Left ventricle myocardium inferior (tissue), 1 donor: Measurements from ENCODE around the gene TAT. TPM values are rescaled to one million over a fixed set of nuclear protein-coding genes. Genes with fewer than 3 reads are reported as not detected.
"Not testable (repeated sequence)": the region's sequence is repeated elsewhere in the genome, so short reads cannot be mapped to it uniquely, and the experiment has no call there.

Experiments
- DNase-seq: peaks from one replicate; pipeline ENCODE4 v3.0.0-alpha.2; 2020
- H3K27ac ChIP-seq: fragments of 200-600 bp; replicated peaks from 2 replicates; pipeline ENCODE4 v1.8.0; 2021
- H3K27me3 ChIP-seq: fragments of 200-600 bp; 2 replicates; pipeline ENCODE4 v1.8.0; 2021; ENCODE audit warnings: low read depth
- H3K36me3 ChIP-seq: fragments of 200-600 bp; 2 replicates; pipeline ENCODE4 v1.8.0; 2021
- H3K4me1 ChIP-seq: fragments of 200-600 bp; 2 replicates; pipeline ENCODE4 v1.8.0; 2021
- H3K4me3 ChIP-seq: fragments of 200-600 bp; 2 replicates; pipeline ENCODE4 v1.8.0; 2021; ENCODE audit warnings: mild to moderate bottlenecking, moderate library complexity
- H3K9me3 ChIP-seq: fragments of 200-600 bp; replicated peaks from 2 replicates; pipeline ENCODE4 v1.8.0; 2021
- CTCF ChIP-seq: fragments of 200-600 bp; IDR thresholded peaks from 2 replicates; pipeline ENCODE4 v1.8.0; 2021; ENCODE audit warnings: antibody characterized with exemption, mild to moderate bottlenecking, borderline replicate concordance
- intact Hi-C: fragments of 100-400 bp; cut with micrococcal nuclease; formaldehyde crosslinking; loops from one replicate; pipeline ENCODE4 v1.11.0; 2022
- total RNA-seq: library from RNA; stranded (reverse); fragmentation: NEBNext Ultra II Directional; extraction: Animal tissue kit (Norgen Biotek cat#: 25700); gene quantifications from one replicate; pipeline ENCODE4 v1.2.1, GENCODE V29; 2021
- donor health status: DM: no; HTN: yes; CAD: no; lungs with severe emphysema.

Gene TAT
- total RNA-seq, 1 donor from 2014 or later, result not detected

GRCh38 chr16:71594000-71594646, 17.2 kb upstream of the TAT start:
- H3K27me3 ChIP-seq, result peaks cover 34% of the 10 kb centered on the region
- H3K27ac ChIP-seq, result no peak overlapping the region
- H3K4me3 ChIP-seq, result no peak overlapping the region
- no peak for DNase-seq
- peaks cover 5% of the 10 kb centered on the region for H3K9me3 ChIP-seq
- intact Hi-C loops, result no loop called here
- TF ChIP-seq CTCF, result no peak
- H3K4me1 ChIP-seq, result no peaks in the 10 kb centered on the region
- H3K36me3 ChIP-seq, result no peaks in the 10 kb centered on the region

GRCh38 chr16:71593048-71593999, 16.4 kb upstream of the TAT start:
- Histone ChIP-seq H3K27me3 (peaks cover 34% of the 10 kb centered on the region), H3K36me3 (no peaks in the 10 kb centered on the region), H3K27ac (no peak overlapping the region), H3K9me3 (no peaks in the 10 kb centered on the region), H3K4me3 (no peak overlapping the region), H3K4me1 (no peaks in the 10 kb centered on the region)
- DNase-seq, result no peak
- intact Hi-C loops, result no loop called here
- no peak for TF ChIP-seq CTCF

- Histone ChIP-seq H3K4me3 (no peak overlapping the region), H3K27ac (no peak overlapping the region), H3K9me3 (no peaks in the 10 kb centered on the region), H3K4me1 (no peaks in the 10 kb centered on the region), H3K36me3 (no peaks in the 10 kb centered on the region), H3K27me3 (peaks cover 44% of the 10 kb centered on the region)
- no peak for TF ChIP-seq CTCF
- intact Hi-C loops, result no loop called here
- no peak for DNase-seq
Measured at GRCh38 chr16:71591917-71592316, 15.0 kb upstream of the TAT start.

- H3K9me3 ChIP-seq, result no peaks in the 10 kb centered on the region
- peaks cover 50% of the 10 kb centered on the region for H3K27me3 ChIP-seq
- DNase-seq, result no peak
- no peaks in the 10 kb centered on the region for H3K4me1 ChIP-seq
- no peak overlapping the region for H3K4me3 ChIP-seq
- no peak overlapping the region for H3K27ac ChIP-seq
- H3K36me3 ChIP-seq, result no peaks in the 10 kb centered on the region
- intact Hi-C loops, result no loop called here
- no peak for TF ChIP-seq CTCF
Measured at GRCh38 chr16:71590584-71590983, 13.7 kb upstream of the TAT start.

- H3K27ac ChIP-seq, DNase-seq, H3K4me3 ChIP-seq, H3K9me3 ChIP-seq, intact Hi-C loops, H3K4me1 ChIP-seq, H3K36me3 ChIP-seq: not testable (repeated sequence)
- peaks cover 48% of the 10 kb centered on the region for H3K27me3 ChIP-seq
Measured at GRCh38 chr16:71590071-71590470, 13.2 kb upstream of the TAT start.

GRCh38 chr16:71589334-71589733, 12.4 kb upstream of the TAT start:
- DNase-seq, H3K36me3 ChIP-seq, H3K27ac ChIP-seq, H3K9me3 ChIP-seq, intact Hi-C loops, H3K4me3 ChIP-seq, H3K4me1 ChIP-seq: not testable (repeated sequence)
- peaks cover 41% of the 10 kb centered on the region for H3K27me3 ChIP-seq
